Measurements from ENCODE around the gene SLAMF1.

DNA sequence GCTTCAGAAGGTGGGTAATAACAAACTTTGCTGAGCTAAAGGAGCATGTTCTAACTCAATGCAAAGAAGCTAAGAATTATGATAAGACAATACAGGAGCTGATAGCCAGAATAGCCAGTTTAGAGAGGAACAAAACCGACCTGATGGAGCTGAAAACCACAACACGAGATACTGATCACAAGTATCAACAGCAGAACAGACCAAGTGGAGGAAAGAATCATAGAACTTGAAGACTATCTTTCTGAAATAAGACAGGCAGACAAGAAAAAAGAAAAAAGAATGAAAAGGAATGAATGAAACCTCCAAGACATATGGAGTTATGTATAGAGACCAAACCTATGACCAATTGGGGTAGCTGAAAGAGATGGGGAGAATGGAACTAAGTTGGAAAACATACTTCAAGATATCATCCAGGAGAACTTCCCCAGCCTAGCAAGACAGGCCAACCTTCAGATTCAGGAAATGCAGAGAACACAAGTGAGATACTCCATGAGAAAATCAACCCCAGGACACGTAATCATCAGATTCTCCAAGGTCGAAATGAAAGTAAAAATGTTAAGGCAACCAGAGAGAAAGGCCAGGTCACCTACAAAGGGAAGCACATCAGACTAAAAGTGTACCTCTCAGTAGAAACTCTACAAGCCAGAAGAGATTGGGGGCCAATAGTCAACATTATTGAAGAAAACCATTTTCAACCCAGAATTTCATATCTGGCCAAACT lies 88.0 kb downstream of the SLAMF1 start:
- TF ChIP-seq GATA2 (IDR thresholded peaks at IDR 0.05; ENCODE audit: low read depth, low read length) (no peak), GATA3 (IDR thresholded peaks at IDR 0.05; ENCODE audit: low read depth, low read length) (no peak)
